Activated CD4-positive, CD25-positive, alpha-beta regulatory T cell treated with anti-CD3 and anti-CD28 coated beads, Interleukin-2, amount 50 U/mL, for 72 hours (primary cell): ENCODE data around the gene CSF2.
"Not testable (repeated sequence)": the region's sequence is repeated elsewhere in the genome, so short reads cannot be mapped to it uniquely, and the experiment has no call there.

ENCODE experiments used
- DNase-seq: peaks from one replicate; pipeline ENCODE4 v3.0.0; 2021

CSF2 gene

DNA sequence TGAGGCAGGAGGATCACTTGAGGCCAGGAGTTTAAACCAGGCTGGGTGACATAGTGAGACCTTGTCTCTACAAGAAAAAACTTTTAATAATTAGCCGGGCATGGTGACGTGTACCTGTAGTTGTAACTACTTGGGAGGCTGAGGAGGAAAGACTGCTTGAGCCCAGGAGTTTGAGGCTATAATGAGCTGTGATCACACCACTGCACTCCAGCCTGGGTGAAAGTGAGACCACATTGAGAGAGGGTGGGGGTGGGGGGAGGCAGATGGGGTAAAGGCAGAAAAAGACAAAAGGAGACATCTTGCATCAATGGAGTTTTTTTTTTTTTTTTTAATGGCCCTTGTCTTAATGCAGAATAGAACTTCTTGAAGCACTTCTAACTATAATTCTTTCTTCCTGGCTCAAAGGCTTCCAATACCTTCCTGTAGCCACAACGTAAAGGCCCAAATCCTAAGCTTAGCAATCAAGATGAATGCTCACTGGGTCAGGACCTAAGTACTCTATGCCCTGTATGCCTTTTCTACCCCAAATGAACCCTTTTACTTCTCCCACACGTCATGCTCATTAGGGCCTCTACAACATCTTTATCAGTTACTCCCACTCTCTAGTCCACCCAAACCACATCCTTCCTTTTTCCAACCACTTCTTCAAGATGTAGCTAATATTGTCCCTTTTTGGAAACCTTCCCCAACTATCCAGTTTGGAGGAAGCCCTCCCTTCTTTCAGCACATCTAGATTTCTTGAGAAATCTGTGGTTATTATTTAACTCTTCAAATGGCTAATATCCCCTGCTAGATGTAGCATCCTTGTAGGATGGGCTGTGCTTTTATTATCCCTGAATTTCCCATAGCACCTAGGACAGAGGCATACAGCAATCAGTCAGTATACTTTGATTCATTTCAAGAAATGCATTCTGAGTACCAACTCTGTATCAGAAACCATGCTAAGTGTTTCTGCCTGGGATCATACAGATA, 40.8 kb downstream of the CSF2 start:
- DNase-seq: no peak

DNA sequence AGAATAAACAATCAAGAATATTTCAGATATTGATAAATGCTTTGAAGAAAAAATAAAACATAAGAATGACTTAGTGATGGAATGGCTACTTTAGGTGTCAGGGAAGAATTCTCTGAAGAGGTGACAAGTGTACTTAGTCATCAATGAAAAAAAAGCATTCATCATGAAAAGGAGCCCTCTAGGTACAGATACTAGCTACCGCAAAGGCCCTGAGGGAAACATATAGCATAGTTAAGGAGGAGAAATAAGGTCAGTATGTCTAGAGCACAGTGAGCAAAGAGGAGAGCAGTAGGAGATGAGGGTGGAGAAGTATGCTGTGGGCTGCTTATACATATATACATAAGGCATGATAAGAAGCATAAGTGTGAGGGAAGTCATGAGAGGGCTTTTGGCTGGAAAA, 41.8 kb downstream of the CSF2 start:
- no peak for DNase-seq

DNA sequence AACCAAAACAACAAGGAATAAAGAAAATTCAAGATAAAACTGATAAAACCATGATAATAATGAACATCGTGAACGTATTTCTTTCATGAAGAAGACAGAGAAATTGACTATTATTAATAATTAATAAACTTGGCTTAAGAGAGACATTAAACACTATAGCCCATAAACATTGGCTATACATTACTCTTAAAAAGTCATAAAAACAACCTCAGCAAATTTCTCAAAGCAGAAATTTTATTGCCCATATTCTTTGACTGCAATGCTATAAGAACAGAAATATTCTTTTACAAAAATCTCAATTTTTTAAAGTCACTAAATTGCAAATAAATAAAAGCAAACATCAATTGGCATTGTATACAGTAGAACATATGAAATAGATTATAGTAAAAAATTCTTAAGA, 42.5 kb downstream of the CSF2 start:
- DNase-seq: no peak

DNA sequence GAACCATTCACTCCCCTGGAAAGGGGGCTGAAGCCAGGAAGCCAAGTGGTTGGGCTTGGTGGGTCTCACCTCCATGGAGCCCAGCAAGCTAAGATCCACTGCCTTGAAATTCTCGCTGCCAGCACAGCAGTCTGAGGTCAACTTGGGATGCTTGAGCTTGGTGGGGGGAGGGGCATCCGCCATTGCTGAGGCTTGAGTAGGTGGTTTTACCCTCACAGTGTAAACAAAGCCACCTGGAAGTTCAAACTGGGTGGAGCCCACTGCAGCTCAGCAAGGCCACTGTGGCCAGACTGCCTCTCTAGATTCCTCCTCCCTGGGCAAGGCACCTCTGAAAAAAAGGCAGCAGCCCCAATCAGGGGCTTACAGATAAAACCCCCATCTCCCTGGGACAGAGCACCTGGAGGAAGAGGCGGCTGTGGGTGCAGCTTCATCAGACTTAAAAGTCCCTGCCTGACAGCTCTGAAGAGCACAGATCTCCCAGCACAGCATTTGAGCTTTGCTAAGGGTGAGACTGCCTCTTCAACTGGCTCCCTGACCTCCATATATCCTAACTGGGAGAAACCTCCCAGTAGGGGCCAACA, 43.4 kb downstream of the CSF2 start:
- not testable (repeated sequence) for DNase-seq

DNA sequence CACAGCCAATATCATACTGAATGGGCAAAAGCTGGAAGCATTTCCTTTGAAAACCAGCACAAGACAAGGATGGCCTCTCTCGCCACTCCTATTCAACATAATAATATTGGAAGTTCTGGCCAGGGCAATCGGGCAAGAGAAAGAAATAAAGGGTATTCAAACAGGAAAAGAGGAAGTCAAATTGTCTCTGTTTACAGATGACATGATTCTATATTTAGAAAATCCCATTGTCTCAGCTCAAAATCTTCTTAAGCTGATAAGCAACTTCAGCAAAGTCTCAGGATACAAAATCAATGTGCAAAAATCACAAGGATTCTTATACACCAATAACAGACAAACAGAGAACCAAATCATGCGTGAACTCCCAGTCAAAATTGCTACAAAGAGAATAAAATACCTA, 47.1 kb downstream of the CSF2 start:
- DNase-seq: not testable (repeated sequence)

DNA sequence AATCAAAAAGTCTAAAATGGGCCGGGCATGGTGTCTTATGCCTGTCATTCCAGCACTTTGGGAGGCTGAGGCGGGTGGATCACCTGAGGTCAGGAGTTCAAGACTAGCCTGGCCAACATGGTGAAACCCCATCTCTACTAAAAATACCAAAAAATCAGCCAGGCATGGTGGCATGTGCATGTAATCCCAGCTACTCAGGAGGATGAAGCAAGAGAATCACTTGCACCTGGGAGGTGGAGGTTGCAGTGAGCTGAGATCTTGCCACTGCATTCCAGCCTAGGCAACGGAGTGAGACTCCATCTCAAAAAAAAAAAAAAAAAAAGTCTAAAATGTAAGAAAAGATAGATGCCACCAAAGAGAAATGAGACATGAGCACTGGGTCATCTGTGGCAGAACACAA, 49.4 kb downstream of the CSF2 start:
- not testable (repeated sequence) for DNase-seq

DNA sequence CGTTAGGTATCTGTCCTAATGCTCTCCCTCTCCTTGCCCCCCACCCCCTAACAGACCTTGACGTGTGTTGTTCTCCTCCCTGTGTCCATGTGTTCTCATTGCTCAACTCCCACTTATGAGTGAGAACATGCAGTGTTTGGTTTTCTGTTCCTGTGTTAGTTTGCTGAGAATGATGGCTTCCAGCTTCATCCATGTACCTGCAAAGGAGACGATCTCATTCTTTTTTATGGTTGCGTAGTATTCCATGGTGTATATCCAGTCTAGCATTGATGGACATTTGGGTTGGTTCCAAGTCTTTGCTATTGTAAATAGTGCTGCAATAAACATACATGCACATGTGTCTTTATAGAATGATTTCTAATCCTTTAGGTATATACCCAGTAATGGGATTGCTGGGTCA, 50.0 kb downstream of the CSF2 start:
- not testable (repeated sequence) for DNase-seq
